ENCODE measurements around the gene ARSI.

DNA sequence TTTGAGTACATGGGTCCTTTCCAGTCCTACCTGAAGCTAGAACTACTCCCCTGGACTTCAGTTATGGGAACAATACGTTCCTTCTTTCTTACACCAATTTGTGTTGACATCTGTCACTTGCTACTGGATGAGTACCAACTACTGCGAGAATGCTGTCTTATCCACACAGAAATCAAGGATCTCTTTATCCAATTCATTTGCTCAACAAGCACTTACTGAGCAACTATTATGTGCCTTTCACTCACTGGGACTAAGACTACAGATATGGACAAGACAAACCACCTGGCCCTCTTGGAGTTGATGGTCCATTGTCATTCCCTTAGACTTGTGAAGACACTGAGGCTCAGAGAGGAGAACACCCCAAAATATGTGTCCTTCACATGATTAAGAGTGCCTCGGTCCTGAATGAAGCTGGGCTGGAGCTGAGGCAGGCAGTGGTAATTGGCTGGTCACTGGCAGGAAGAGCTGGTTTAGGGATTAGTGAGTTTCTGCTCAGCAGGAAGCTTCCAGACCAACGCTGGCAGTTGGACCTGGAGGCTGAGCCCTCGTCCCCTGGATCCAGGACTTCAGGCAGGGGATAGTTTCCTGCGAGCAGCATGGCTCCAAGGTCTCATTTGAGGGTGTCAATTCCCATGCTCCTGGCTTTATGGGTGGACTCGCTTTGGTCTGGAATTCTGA, 8.4 kb upstream of the ARSI start:
- TF ChIP-seq ESRRA (CRISPR knock-in tag; IDR thresholded peaks at IDR 0.05; ENCODE audit: borderline replicate concordance), result no peak
- TF ChIP-seq, protein P1, sequence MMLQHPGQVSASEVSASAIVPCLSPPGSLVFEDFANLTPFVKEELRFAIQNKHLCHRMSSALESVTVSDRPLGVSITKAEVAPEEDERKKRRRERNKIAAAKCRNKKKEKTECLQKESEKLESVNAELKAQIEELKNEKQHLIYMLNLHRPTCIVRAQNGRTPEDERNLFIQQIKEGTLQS (CRISPR knock-in tag; conservative IDR thresholded peaks at IDR 0.05), result no peak
- TF ChIP-seq, protein P2, sequence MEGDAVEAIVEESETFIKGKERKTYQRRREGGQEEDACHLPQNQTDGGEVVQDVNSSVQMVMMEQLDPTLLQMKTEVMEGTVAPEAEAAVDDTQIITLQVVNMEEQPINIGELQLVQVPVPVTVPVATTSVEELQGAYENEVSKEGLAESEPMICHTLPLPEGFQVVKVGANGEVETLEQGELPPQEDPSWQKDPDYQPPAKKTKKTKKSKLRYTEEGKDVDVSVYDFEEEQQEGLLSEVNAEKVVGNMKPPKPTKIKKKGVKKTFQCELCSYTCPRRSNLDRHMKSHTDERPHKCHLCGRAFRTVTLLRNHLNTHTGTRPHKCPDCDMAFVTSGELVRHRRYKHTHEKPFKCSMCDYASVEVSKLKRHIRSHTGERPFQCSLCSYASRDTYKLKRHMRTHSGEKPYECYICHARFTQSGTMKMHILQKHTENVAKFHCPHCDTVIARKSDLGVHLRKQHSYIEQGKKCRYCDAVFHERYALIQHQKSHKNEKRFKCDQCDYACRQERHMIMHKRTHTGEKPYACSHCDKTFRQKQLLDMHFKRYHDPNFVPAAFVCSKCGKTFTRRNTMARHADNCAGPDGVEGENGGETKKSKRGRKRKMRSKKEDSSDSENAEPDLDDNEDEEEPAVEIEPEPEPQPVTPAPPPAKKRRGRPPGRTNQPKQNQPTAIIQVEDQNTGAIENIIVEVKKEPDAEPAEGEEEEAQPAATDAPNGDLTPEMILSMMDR (IDR thresholded peaks at IDR 0.05), result no peak
- TF ChIP-seq NR1H2 (CRISPR knock-in tag; IDR thresholded peaks at IDR 0.05), result no peak
- TF ChIP-seq, protein P3, sequence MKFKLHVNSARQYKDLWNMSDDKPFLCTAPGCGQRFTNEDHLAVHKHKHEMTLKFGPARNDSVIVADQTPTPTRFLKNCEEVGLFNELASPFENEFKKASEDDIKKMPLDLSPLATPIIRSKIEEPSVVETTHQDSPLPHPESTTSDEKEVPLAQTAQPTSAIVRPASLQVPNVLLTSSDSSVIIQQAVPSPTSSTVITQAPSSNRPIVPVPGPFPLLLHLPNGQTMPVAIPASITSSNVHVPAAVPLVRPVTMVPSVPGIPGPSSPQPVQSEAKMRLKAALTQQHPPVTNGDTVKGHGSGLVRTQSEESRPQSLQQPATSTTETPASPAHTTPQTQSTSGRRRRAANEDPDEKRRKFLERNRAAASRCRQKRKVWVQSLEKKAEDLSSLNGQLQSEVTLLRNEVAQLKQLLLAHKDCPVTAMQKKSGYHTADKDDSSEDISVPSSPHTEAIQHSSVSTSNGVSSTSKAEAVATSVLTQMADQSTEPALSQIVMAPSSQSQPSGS (CRISPR knock-in tag; IDR thresholded peaks at IDR 0.05; ENCODE audit: borderline replicate concordance, low read depth), result no peak
- TF ChIP-seq TEAD4 (CRISPR knock-in tag; IDR thresholded peaks at IDR 0.05), result no peak
- no peak for TF ChIP-seq ZNF232 (CRISPR knock-in tag; IDR thresholded peaks at IDR 0.05)
- TF ChIP-seq, protein P4, sequence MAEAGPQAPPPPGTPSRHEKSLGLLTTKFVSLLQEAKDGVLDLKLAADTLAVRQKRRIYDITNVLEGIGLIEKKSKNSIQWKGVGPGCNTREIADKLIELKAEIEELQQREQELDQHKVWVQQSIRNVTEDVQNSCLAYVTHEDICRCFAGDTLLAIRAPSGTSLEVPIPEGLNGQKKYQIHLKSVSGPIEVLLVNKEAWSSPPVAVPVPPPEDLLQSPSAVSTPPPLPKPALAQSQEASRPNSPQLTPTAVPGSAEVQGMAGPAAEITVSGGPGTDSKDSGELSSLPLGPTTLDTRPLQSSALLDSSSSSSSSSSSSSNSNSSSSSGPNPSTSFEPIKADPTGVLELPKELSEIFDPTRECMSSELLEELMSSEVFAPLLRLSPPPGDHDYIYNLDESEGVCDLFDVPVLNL (CRISPR knock-in tag; IDR thresholded peaks at IDR 0.05; ENCODE audit: borderline replicate concordance, low read depth), result no peak
- TF ChIP-seq, protein P5, sequence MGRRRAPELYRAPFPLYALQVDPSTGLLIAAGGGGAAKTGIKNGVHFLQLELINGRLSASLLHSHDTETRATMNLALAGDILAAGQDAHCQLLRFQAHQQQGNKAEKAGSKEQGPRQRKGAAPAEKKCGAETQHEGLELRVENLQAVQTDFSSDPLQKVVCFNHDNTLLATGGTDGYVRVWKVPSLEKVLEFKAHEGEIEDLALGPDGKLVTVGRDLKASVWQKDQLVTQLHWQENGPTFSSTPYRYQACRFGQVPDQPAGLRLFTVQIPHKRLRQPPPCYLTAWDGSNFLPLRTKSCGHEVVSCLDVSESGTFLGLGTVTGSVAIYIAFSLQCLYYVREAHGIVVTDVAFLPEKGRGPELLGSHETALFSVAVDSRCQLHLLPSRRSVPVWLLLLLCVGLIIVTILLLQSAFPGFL (CRISPR knock-in tag; IDR thresholded peaks at IDR 0.05; ENCODE audit: borderline replicate concordance), result no peak
